HG02588 (cell line): Measurements from ENCODE around the gene PAPLN.

Experiments used
- ATAC-seq: cut with Tn5 transposase; IDR thresholded peaks from one replicate; pipeline ENCODE4 v1.9.1; 2021; ENCODE audit warnings: mild to moderate bottlenecking, moderate library complexity; ENCODE audit not compliant: unreplicated experiment

Gene PAPLN

GRCh38 chr14:73258845-73259611 lies 21.7 kb downstream of the PAPLN start:
- no peak for ATAC-seq

- ATAC-seq = no peak
Measured at GRCh38 chr14:73259837-73260236, 22.5 kb downstream of the PAPLN start.

- ATAC-seq = no peak
Measured at GRCh38 chr14:73260574-73260973, 23.3 kb downstream of the PAPLN start.

- ATAC-seq = no peak
Measured at GRCh38 chr14:73261075-73261474, 23.8 kb downstream of the PAPLN start.

- no peak for ATAC-seq
Measured at GRCh38 chr14:73261520-73262426, 24.5 kb downstream of the PAPLN start.

GRCh38 chr14:73262427-73263183 lies 25.3 kb downstream of the PAPLN start:
- ATAC-seq = no peak

- no peak for ATAC-seq
Measured at GRCh38 chr14:73263606-73264005, 26.3 kb downstream of the PAPLN start.

GRCh38 chr14:73264080-73264884 lies 27.0 kb downstream of the PAPLN start:
- ATAC-seq = no peak

- no peak for ATAC-seq
Measured at GRCh38 chr14:73264885-73265720, 27.8 kb downstream of the PAPLN start.

- ATAC-seq = no peak
Measured at GRCh38 chr14:73265721-73266046, 28.4 kb downstream of the PAPLN start.

- ATAC-seq = no peak
Measured at GRCh38 chr14:73266317-73266716, 29.0 kb downstream of the PAPLN start.

- ATAC-seq = no peak
Measured at GRCh38 chr14:73267474-73267873, 30.2 kb downstream of the PAPLN start.

- peak; percentile 71 for ATAC-seq
Measured at GRCh38 chr14:73269729-73270531, 32.6 kb downstream of the PAPLN start.

- ATAC-seq = no peak
Measured at GRCh38 chr14:73272393-73272792, 35.1 kb downstream of the PAPLN start.

- no peak for ATAC-seq
Measured at GRCh38 chr14:73273799-73274198, 36.5 kb downstream of the PAPLN start.

GRCh38 chr14:73276836-73277235 lies 39.5 kb downstream of the PAPLN start:
- no peak for ATAC-seq

GRCh38 chr14:73277376-73277775 lies 40.1 kb downstream of the PAPLN start:
- ATAC-seq = no peak

GRCh38 chr14:73280903-73281302 lies 43.6 kb downstream of the PAPLN start:
- ATAC-seq = no peak
